ENCODE data around the gene ITGB6. TPM values are rescaled to one million over a fixed set of nuclear protein-coding genes. Genes with fewer than 3 reads are reported as not detected.

ITGB6 gene
- total and polyA plus RNA-seq, 7 donors, result 2.1 to 24.3 (median 4.8) TPM

- Histone ChIP-seq H3K36me3 (ENCODE audit: insufficient read depth in 1 of 2, low read depth in 1 of 2) (no peaks in the 10 kb centered on the region), H3K9me3 (peaks cover 51% of the 10 kb centered on the region), H3K27ac (no peak overlapping the region), H3K4me1 (no peaks in the 10 kb centered on the region), H3K27me3 (ENCODE audit: insufficient read depth in 3 of 3, low read length in 2 of 3) (no peaks in the 10 kb centered on the region), H3K4me3 (no peak overlapping the region)
- ATAC-seq (no peak), DNase-seq (no peak)
- TF ChIP-seq, protein P1, sequence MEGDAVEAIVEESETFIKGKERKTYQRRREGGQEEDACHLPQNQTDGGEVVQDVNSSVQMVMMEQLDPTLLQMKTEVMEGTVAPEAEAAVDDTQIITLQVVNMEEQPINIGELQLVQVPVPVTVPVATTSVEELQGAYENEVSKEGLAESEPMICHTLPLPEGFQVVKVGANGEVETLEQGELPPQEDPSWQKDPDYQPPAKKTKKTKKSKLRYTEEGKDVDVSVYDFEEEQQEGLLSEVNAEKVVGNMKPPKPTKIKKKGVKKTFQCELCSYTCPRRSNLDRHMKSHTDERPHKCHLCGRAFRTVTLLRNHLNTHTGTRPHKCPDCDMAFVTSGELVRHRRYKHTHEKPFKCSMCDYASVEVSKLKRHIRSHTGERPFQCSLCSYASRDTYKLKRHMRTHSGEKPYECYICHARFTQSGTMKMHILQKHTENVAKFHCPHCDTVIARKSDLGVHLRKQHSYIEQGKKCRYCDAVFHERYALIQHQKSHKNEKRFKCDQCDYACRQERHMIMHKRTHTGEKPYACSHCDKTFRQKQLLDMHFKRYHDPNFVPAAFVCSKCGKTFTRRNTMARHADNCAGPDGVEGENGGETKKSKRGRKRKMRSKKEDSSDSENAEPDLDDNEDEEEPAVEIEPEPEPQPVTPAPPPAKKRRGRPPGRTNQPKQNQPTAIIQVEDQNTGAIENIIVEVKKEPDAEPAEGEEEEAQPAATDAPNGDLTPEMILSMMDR (IDR thresholded peaks at IDR 0.05), result no peak
- 84 to 88% (median 87%) methylated on average over 3 of the region's 3 CpGs for whole genome bisulfite sequencing, 3 donors
- intact Hi-C loops (cut with DNase I), result no loop called here
These were observed 114.4 kb downstream of the ITGB6 start for GRCh38 chr2:160085662-160086061.

DNA sequence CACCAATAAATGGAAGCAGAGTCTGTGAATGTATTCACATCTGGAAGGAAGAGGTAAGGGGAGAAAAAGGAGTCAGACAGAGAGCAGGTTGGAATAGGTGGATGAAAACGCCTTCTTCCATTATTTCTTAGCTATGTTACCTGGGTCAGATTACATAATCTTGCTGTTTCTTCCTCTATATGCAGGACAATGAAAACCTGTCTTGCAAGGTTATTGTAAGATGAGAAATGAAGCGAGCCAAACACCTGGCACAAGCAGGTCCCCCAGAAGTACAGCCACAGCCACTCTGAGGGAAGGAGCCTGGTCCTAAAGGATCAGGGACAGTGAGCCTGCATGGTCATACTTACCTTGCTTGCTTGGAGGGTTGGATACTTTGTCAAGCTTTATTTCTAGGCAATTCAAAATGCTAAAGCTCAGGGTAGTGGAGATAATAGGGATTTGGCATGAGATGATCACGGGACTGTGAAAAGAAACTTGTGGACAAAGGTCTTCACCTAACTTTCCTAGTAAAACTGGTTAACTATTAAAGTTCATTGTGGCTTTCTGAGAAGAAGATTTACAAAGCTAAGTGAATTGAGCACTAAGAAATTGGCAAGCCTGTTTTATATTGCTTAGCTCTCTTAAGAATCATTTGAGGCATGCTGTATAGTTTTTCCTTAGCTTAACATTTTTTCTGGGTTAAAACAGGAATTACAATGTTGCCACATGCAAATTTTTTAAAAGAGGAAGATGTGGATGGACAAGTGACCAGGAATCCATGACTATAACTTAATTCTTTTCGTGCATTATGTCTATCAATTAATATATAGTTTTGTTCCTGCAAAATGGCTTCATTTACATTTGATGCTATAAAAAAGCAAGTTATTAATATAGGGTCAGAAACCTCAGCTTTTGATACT, 121.9 kb downstream of the ITGB6 start:
- H3K4me3 ChIP-seq, result no peak overlapping the region
- intact Hi-C loops (cut with DNase I), result no loop called here
- no peaks in the 10 kb centered on the region for H3K27me3 ChIP-seq (ENCODE audit: insufficient read depth in 3 of 3, low read length in 2 of 3)
- TF ChIP-seq, protein P1 (IDR thresholded peaks at IDR 0.05), result no peak
- no peaks in the 10 kb centered on the region for H3K36me3 ChIP-seq (ENCODE audit: insufficient read depth in 1 of 2, low read depth in 1 of 2)
- DNase-seq, result no peak
- no peaks in the 10 kb centered on the region for H3K9me3 ChIP-seq
- no peak overlapping the region for H3K27ac ChIP-seq
- ATAC-seq, result no peak
- H3K4me1 ChIP-seq, result no peaks in the 10 kb centered on the region
- WGBS, 3 donors, result 80 to 86% (median 82%) methylated on average over 4 of the region's 4 CpGs

DNA sequence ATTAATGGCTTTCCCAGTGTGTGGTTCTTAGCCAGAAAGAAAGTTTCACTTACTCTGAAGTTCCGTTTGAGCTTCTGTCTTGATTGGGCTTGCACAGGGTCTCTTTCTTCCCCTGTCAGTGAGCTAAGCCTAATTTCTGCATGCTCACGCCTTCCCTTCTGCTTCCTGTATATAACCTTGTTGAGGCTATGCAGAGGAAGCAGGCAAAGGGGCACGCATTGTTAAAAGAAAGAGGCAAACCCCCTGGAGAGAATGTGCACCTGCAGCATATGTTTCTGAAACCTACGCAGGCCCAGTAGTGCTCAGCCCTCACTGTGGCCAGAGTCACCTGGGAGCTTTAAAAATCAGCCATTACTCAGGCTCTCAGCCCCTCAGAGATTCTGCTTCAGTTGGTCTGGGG, 123.2 kb downstream of the ITGB6 start:
- Histone ChIP-seq H3K4me1 (no peaks in the 10 kb centered on the region), H3K9me3 (no peaks in the 10 kb centered on the region), H3K27ac (no peak overlapping the region), H3K4me3 (no peak overlapping the region), H3K27me3 (ENCODE audit: insufficient read depth in 3 of 3, low read length in 2 of 3) (no peaks in the 10 kb centered on the region), H3K36me3 (ENCODE audit: insufficient read depth in 1 of 2, low read depth in 1 of 2) (no peaks in the 10 kb centered on the region)
- TF ChIP-seq, protein P1 (IDR thresholded peaks at IDR 0.05), result no peak
- DNase-seq (no peak), ATAC-seq (no peak)
- intact Hi-C loops (cut with DNase I), result no loop called here
- 69 to 73% (median 71%) methylated on average over 4 of the region's 4 CpGs for WGBS, 3 donors

DNA sequence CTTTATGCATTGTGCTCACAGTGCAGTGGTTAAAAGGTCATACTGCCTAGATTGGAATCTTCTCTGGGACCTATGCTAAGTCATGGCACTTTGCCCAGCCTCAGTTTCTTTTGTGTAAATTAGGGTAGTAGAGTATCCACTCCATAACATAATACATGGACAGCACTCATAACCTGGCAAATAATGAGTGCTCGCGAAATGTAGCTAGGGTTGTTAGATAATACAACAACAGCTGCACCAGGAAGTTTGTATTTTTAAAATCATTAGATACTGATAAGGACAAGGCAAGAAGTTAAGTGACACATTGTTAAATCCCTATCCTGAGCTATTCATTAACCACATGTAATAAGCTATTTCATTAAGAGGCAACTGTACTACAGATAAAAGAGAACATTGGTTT, 123.8 kb downstream of the ITGB6 start:
- TF ChIP-seq, protein P1 (IDR thresholded peaks at IDR 0.05), result no peak
- no peaks in the 10 kb centered on the region for H3K4me1 ChIP-seq
- intact Hi-C loops (cut with DNase I), result no loop called here
- no peaks in the 10 kb centered on the region for H3K9me3 ChIP-seq
- WGBS, 3 donors, result 70 to 83% (median 81%) methylated on average over 2 of the region's 2 CpGs
- H3K36me3 ChIP-seq (ENCODE audit: insufficient read depth in 1 of 2, low read depth in 1 of 2), result no peaks in the 10 kb centered on the region
- H3K4me3 ChIP-seq, result no peak overlapping the region
- DNase-seq (no peak), ATAC-seq (no peak)
- no peak overlapping the region for H3K27ac ChIP-seq
- no peaks in the 10 kb centered on the region for H3K27me3 ChIP-seq (ENCODE audit: insufficient read depth in 3 of 3, low read length in 2 of 3)

All from psoas muscle (tissue), 8 donors.